ENCODE measurements around the gene MYO1D. TPM values are rescaled to one million over a fixed set of nuclear protein-coding genes. Genes with fewer than 3 reads are reported as not detected.

MYO1D gene
- total RNA-seq, 1 donor from 2014 or later, result 5.5 TPM

GRCh38 chr17:32664936-32665583, 211.9 kb downstream of the MYO1D start:
- H3K4me3 ChIP-seq, result no peak overlapping the region
- intact Hi-C loops (cut with micrococcal nuclease), result no loop called here
- no peak for TF ChIP-seq CTCF (IDR thresholded peaks at IDR 0.05; ENCODE audit: borderline replicate concordance)
- no peaks in the 10 kb centered on the region for H3K36me3 ChIP-seq
- no peaks in the 10 kb centered on the region for H3K4me1 ChIP-seq
- H3K27ac ChIP-seq (replicated peaks), result no peak overlapping the region
- DNase-seq, result no peak
- peaks cover 4% of the 10 kb centered on the region for H3K9me3 ChIP-seq (replicated peaks)
- H3K27me3 ChIP-seq (ENCODE audit: low read depth), result no peaks in the 10 kb centered on the region

- no peak overlapping the region for H3K4me3 ChIP-seq
- TF ChIP-seq CTCF (IDR thresholded peaks at IDR 0.05; ENCODE audit: borderline replicate concordance), result no peak
- H3K27ac ChIP-seq (replicated peaks), result no peak overlapping the region
- peaks cover 14% of the 10 kb centered on the region for H3K4me1 ChIP-seq
- intact Hi-C loops (cut with micrococcal nuclease), result no loop called here
- no peaks in the 10 kb centered on the region for H3K36me3 ChIP-seq
- DNase-seq, result no peak
- no peaks in the 10 kb centered on the region for H3K9me3 ChIP-seq (replicated peaks)
- H3K27me3 ChIP-seq (ENCODE audit: low read depth), result no peaks in the 10 kb centered on the region
Observed at GRCh38 chr17:32660496-32660985, 216.4 kb downstream of the MYO1D start.

- no peak overlapping the region for H3K4me3 ChIP-seq
- peak; percentile 65 for DNase-seq
- H3K27me3 ChIP-seq (ENCODE audit: low read depth), result no peaks in the 10 kb centered on the region
- no peaks in the 10 kb centered on the region for H3K9me3 ChIP-seq (replicated peaks)
- peak; percentile 97 for TF ChIP-seq CTCF (IDR thresholded peaks at IDR 0.05; ENCODE audit: borderline replicate concordance)
- intact Hi-C loops (cut with micrococcal nuclease), result loop anchor here (10.0 kb wide), 1 partner anchor 95 kb away; no protein-coding TSS in a partner anchor
- H3K27ac ChIP-seq (replicated peaks), result peak overlapping the region; percentile 39
- peaks cover 2% of the 10 kb centered on the region for H3K36me3 ChIP-seq
- peaks cover 14% of the 10 kb centered on the region for H3K4me1 ChIP-seq
Observed at GRCh38 chr17:32659419-32659842, 217.5 kb downstream of the MYO1D start.

- H3K27ac ChIP-seq (replicated peaks), result peak overlapping the region; percentile 39
- no peaks in the 10 kb centered on the region for H3K9me3 ChIP-seq (replicated peaks)
- peak overlapping the region; percentile 9 for H3K4me3 ChIP-seq
Observed at GRCh38 chr17:32658470-32659418, 218.2 kb downstream of the MYO1D start.

More at GRCh38 chr17:32658470-32659418, 218.2 kb downstream of the MYO1D start:
- no peaks in the 10 kb centered on the region for H3K27me3 ChIP-seq (ENCODE audit: low read depth)
- DNase-seq, result no peak
- TF ChIP-seq CTCF (IDR thresholded peaks at IDR 0.05; ENCODE audit: borderline replicate concordance), result no peak
- peaks cover 14% of the 10 kb centered on the region for H3K4me1 ChIP-seq
- intact Hi-C loops (cut with micrococcal nuclease), result loop anchor here (10.0 kb wide), 1 partner anchor 96 kb away; no protein-coding TSS in a partner anchor
- H3K36me3 ChIP-seq, result peaks cover 9% of the 10 kb centered on the region

Measured in left ventricle myocardium inferior (tissue), 1 donor.